ENCODE measurements around the gene NUCB2. TPM values are rescaled to one million over a fixed set of nuclear protein-coding genes. Genes with fewer than 3 reads are reported as not detected.

NUCB2 gene
- polyA plus RNA-seq, 2 of the 4 experiments (the other 2 are of a cell fraction): 36.7 to 92.5 TPM

GRCh38 chr11:17353821-17354600 is 77.5 kb downstream of the NUCB2 start:
- 3% methylated on average over 15 of the region's 15 CpGs for WGBS (ENCODE audit: missing lambda C conversion rate)
- TF ChIP-seq KDM5A (IDR thresholded peaks at IDR 0.05) (no peak), PBX3 (IDR thresholded peaks at IDR 0.05) (no peak), POLR2A (IDR thresholded peaks at IDR 0.05; ENCODE audit: low read length) (no peak), CTCF (IDR thresholded peaks at IDR 0.05) (no peak), JUNB (IDR thresholded peaks at IDR 0.05) (no peak), HDAC2 (IDR thresholded peaks at IDR 0.05) (no peak), CHD4 (IDR thresholded peaks at IDR 0.05; ENCODE audit: borderline replicate concordance) (no peak), HES2 (IDR thresholded peaks at IDR 0.05) (no peak), GATA3 (IDR thresholded peaks at IDR 0.05; ENCODE audit: borderline replicate concordance) (no peak), NR3C1 (IDR thresholded peaks at IDR 0.05) (no peak), BCL3 (IDR thresholded peaks at IDR 0.05) (no peak), RARB (CRISPR knock-in tag; IDR thresholded peaks at IDR 0.05) (no peak), ATOH8 (CRISPR knock-in tag; IDR thresholded peaks at IDR 0.05; ENCODE audit: low read depth) (no peak)
- no peaks in the 10 kb centered on the region; the same call in 2 of the 3 replicates for H3K4me1 ChIP-seq
- peak overlapping the region; percentile 51 for H3K4me3 ChIP-seq
- DNase-seq (ENCODE audit: low read depth in 1 of 2, low spot score in 1 of 2) (peak in 1 of 2 experiments; percentile 16), ATAC-seq (no peak), FAIRE-seq (no peak)
- peak overlapping the region; percentile 69 to 86 for H3K27ac ChIP-seq
- POLR2A ChIA-PET: interaction anchor here (0.7 to 2.1 kb wide), 6 partner anchors 11 to 276 kb away, joined by 3 to 11 read pairs (median 4); partner anchors contain the start of genes NUCB2 and RPS13
- no peaks in the 10 kb centered on the region for H3K9me3 ChIP-seq
- peak overlapping the region; percentile 96 for H3K4me2 ChIP-seq
- CTCF ChIA-PET: interaction anchor here (0.7 to 5.3 kb wide), 24 partner anchors 13 to 189 kb away, joined by 3 to 48 read pairs (median 4); partner anchors contain the start of gene NUCB2

GRCh38 chr11:17354601-17354991 is 78.1 kb downstream of the NUCB2 start:
- peak overlapping the region; percentile 51; the same call in 2 of the 3 replicates for H3K4me3 ChIP-seq
- TF ChIP-seq RAD21 (conservative IDR thresholded peaks at IDR 0.05 in 1 of 2, IDR thresholded peaks at IDR 0.05 in 1 of 2): peak in 1 of 2 experiments; percentile 44; a peak in 3 of 5 replicates
- peak; percentile 81 for TF ChIP-seq CTCF (IDR thresholded peaks at IDR 0.05)
- TF ChIP-seq KDM1A (IDR thresholded peaks at IDR 0.05; ENCODE audit: low read depth): no peak
- peak; percentile 50; the same call in 1 of the 2 replicates for TF ChIP-seq ESRRA (IDR thresholded peaks at IDR 0.05; ENCODE audit: borderline replicate concordance, low read length)
- no peak overlapping the region for H3K27ac ChIP-seq
- ATAC-seq (peak in 1 of 2 experiments; percentile 55; a peak in 3 of 6 replicates), DNase-seq (ENCODE audit: low read depth in 1 of 2, low spot score in 1 of 2) (peak; percentile 80 to 84), FAIRE-seq (no peak)
- 22% methylated on average over 3 of the region's 3 CpGs for WGBS (ENCODE audit: missing lambda C conversion rate)
- CTCF ChIA-PET: interaction anchor here (0.9 to 5.3 kb wide), 20 partner anchors 12 to 173 kb away, joined by 3 to 48 read pairs (median 4); partner anchors contain the start of gene NUCB2
- H3K4me1 ChIP-seq: no peaks in the 10 kb centered on the region; the same call in 2 of the 3 replicates
- peak overlapping the region; percentile 96 for H3K4me2 ChIP-seq
- H3K9me3 ChIP-seq: no peaks in the 10 kb centered on the region
- POLR2A ChIA-PET: no interaction called here
